GM12865 (cell line): ENCODE results near the gene LRIG1.

ENCODE experiments used
- DNase-seq: peaks from one replicate; pipeline ENCODE4 v3.0.0; 2010; ENCODE audit warnings: low read depth
- H3K4me3 ChIP-seq: 2 replicates; pipeline ENCODE4 v1.5.1; 2011; ENCODE audit warnings: mild to moderate bottlenecking, low read depth, low read length, control low read depth
- CTCF ChIP-seq: IDR thresholded peaks from 2 replicates; pipeline ENCODE4 v1.5.1; 2011; ENCODE audit warnings: low read length, control low read depth, low read depth, inconsistent platforms; ENCODE audit not compliant: insufficient read depth; ENCODE audit errors: missing control alignments

LRIG1 gene

GRCh38 chr3:66401157-66401550, 99.7 kb downstream of the LRIG1 start:
- no peak overlapping the region for H3K4me3 ChIP-seq
- no peak for TF ChIP-seq CTCF
- no peak for DNase-seq

GRCh38 chr3:66400411-66401156, 100.2 kb downstream of the LRIG1 start:
- TF ChIP-seq CTCF, result no peak
- no peak overlapping the region for H3K4me3 ChIP-seq
- no peak for DNase-seq

GRCh38 chr3:66399529-66400232, 101.1 kb downstream of the LRIG1 start:
- DNase-seq, result no peak
- no peak overlapping the region for H3K4me3 ChIP-seq
- no peak for TF ChIP-seq CTCF

- no peak for TF ChIP-seq CTCF
- H3K4me3 ChIP-seq, result no peak overlapping the region
- DNase-seq, result no peak
Measured at GRCh38 chr3:66398228-66399025, 102.4 kb downstream of the LRIG1 start.

GRCh38 chr3:66397745-66398144, 103.1 kb downstream of the LRIG1 start:
- H3K4me3 ChIP-seq, result no peak overlapping the region
- no peak for DNase-seq
- TF ChIP-seq CTCF, result no peak

- no peak for DNase-seq
- no peak for TF ChIP-seq CTCF
Measured at GRCh38 chr3:66396888-66397287, 103.9 kb downstream of the LRIG1 start.

More at GRCh38 chr3:66396888-66397287, 103.9 kb downstream of the LRIG1 start:
- no peak overlapping the region for H3K4me3 ChIP-seq
